HepG2 (cell line): ENCODE results near the gene VAV2. TPM values are rescaled to one million over a fixed set of nuclear protein-coding genes. Genes with fewer than 3 reads are reported as not detected.

Source experiments
- CEBPB ChIP-seq: IDR thresholded peaks from 2 replicates; pipeline ENCODE4 v1.6.1; 2011; ENCODE audit warnings: low read depth, low read length, improper control_type of control experiment, borderline replicate concordance
- DZIP1 ChIP-seq: sonication (generic); formaldehyde crosslinking; IDR thresholded peaks from 2 replicates; pipeline ENCODE4 v1.5.0; 2020; ENCODE audit warnings: mild to moderate bottlenecking, missing genetic modification reagents
- FLYWCH1 ChIP-seq: sonication (generic); formaldehyde crosslinking; IDR thresholded peaks from 2 replicates; pipeline ENCODE4 v1.8.1; 2023; ENCODE audit warnings: mild to moderate bottlenecking, missing genetic modification reagents
- GATAD1 ChIP-seq: IDR thresholded peaks from 2 replicates; pipeline ENCODE4 v1.6.1; 2016; ENCODE audit warnings: missing genetic modification reagents, missing compliant biosample characterization
- JUN ChIP-seq: sonication (generic); formaldehyde crosslinking; IDR thresholded peaks from 2 replicates; pipeline ENCODE4 v1.4.0; 2020; ENCODE audit warnings: mild to moderate bottlenecking, missing genetic modification reagents
- KLF15 ChIP-seq: sonication (generic); formaldehyde crosslinking; IDR thresholded peaks from 2 replicates; pipeline ENCODE4 v1.8.1; 2023; ENCODE audit warnings: borderline replicate concordance, mild to moderate bottlenecking, inconsistent platforms, missing genetic modification reagents, mixed read lengths
- MAF1 ChIP-seq: sonication (generic); formaldehyde crosslinking; IDR thresholded peaks from 2 replicates; pipeline ENCODE4 v1.5.0; 2020; ENCODE audit warnings: missing genetic modification reagents, borderline replicate concordance
- MAZ ChIP-seq, 2 experiments: sonication (generic) in 1 of 2; formaldehyde crosslinking in 1 of 2; IDR thresholded peaks; 2 replicates each; pipeline versions ENCODE4 v1.5.0 to v1.6.1; 2012 to 2020; ENCODE audit warnings: low read depth in 2 of 2, mild to moderate bottlenecking in 2 of 2, borderline replicate concordance in 1 of 2, improper control_type of control experiment in 1 of 2, low read length in 1 of 2, missing genetic modification reagents in 1 of 2, moderate library complexity in 1 of 2
- NFRKB ChIP-seq: fragments of 450-650 bp; IDR thresholded peaks from 2 replicates; pipeline ENCODE4 v1.6.1; 2017
- NR2F1 ChIP-seq, 2 experiments: fragments of 450-650 bp in 1 of 2; formaldehyde crosslinking in 1 of 2; IDR thresholded peaks; 2 replicates each; pipeline versions ENCODE4 v1.5.0 to v1.6.1; 2016 to 2020; ENCODE audit warnings: mild to moderate bottlenecking in 1 of 2, missing compliant biosample characterization in 1 of 2, missing genetic modification reagents in 1 of 2, moderate library complexity in 1 of 2
- PREB ChIP-seq: sonication (generic); formaldehyde crosslinking; IDR thresholded peaks from 2 replicates; pipeline ENCODE4 v1.4.0; 2020; ENCODE audit warnings: missing genetic modification reagents
- RBM39 ChIP-seq: fragments of 200-400 bp; formaldehyde crosslinking; IDR thresholded peaks from one replicate; pipeline ENCODE4 v1.6.1; 2018; ENCODE audit warnings: antibody characterized with exemption, mild to moderate bottlenecking, low read depth, low read length; ENCODE audit not compliant: poor library complexity, severe bottlenecking
- SMAD3 ChIP-seq: sonication (generic); formaldehyde crosslinking; IDR thresholded peaks from 2 replicates; pipeline ENCODE4 v1.4.0; 2020; ENCODE audit warnings: missing genetic modification reagents
- TAF15 ChIP-seq: fragments of 200-400 bp; formaldehyde crosslinking; IDR thresholded peaks from one replicate; pipeline ENCODE4 v1.6.1; 2018; ENCODE audit warnings: mild to moderate bottlenecking, low read depth, low read length; ENCODE audit not compliant: poor library complexity, severe bottlenecking
- ZNF282 ChIP-seq: fragments of 450-650 bp; IDR thresholded peaks from 2 replicates; pipeline ENCODE4 v1.6.1; 2018; ENCODE audit not compliant: partially characterized antibody
- ZNF430 ChIP-seq: sonication (generic); formaldehyde crosslinking; IDR thresholded peaks from 2 replicates; pipeline ENCODE4 v1.9.0; 2021; ENCODE audit warnings: mild to moderate bottlenecking, missing genetic modification reagents
- ZSCAN25 ChIP-seq: sonication (generic); formaldehyde crosslinking; IDR thresholded peaks from 2 replicates; pipeline ENCODE4 v1.8.0; 2022; ENCODE audit warnings: mild to moderate bottlenecking, missing genetic modification reagents
- polyA plus RNA-seq, 8 experiments: library from polyadenylated mRNA; depleted of rRNA in 3 of 8; stranded (reverse) in 7 of 8; unstranded in 1 of 8; fragments of >200 nt; fragmentation: Illumina TruSeq in 4 of 8; extraction: Trizol in 4 of 8; gene quantifications; 2 replicates each; pipeline versions ENCODE4 v1.2.1 to v1.2.3, GENCODE V29; 2011 to 2016; ENCODE audit warnings: low read depth in 4 of 8, missing spikeins in 1 of 8, mixed read lengths in 1 of 8; ENCODE audit not compliant: insufficient read depth in 1 of 8
- total RNA-seq, 5 experiments: library from RNA; depleted of rRNA; stranded (reverse); fragments of >200 nt; fragmentation: Illumina TruSeq; extraction: Trizol; gene quantifications; 2 replicates each; pipeline ENCODE4 v1.2.3, GENCODE V29; 2016; ENCODE audit warnings: low read depth in 1 of 5
- TF ChIP-seq, protein P1 (sequence below): sonication (generic); formaldehyde crosslinking; IDR thresholded peaks from 2 replicates; pipeline ENCODE4 v1.4.0; 2020; ENCODE audit warnings: missing genetic modification reagents
- TF ChIP-seq, protein P2 (sequence below): sonication (generic); formaldehyde crosslinking; IDR thresholded peaks from 2 replicates; pipeline ENCODE4 v1.4.0; 2020; ENCODE audit warnings: missing genetic modification reagents, mild to moderate bottlenecking, borderline replicate concordance
- TF ChIP-seq, protein P3 (sequence below): sonication (generic); formaldehyde crosslinking; IDR thresholded peaks from 2 replicates; pipeline ENCODE4 v1.8.1; 2022; ENCODE audit warnings: mild to moderate bottlenecking, missing genetic modification reagents

Gene VAV2
- total and polyA plus RNA-seq, 2 of the 13 experiments (the other 11 are each of a cell fraction or from before 2014, with no cell fraction given): 22.5 to 22.9 TPM

DNA sequence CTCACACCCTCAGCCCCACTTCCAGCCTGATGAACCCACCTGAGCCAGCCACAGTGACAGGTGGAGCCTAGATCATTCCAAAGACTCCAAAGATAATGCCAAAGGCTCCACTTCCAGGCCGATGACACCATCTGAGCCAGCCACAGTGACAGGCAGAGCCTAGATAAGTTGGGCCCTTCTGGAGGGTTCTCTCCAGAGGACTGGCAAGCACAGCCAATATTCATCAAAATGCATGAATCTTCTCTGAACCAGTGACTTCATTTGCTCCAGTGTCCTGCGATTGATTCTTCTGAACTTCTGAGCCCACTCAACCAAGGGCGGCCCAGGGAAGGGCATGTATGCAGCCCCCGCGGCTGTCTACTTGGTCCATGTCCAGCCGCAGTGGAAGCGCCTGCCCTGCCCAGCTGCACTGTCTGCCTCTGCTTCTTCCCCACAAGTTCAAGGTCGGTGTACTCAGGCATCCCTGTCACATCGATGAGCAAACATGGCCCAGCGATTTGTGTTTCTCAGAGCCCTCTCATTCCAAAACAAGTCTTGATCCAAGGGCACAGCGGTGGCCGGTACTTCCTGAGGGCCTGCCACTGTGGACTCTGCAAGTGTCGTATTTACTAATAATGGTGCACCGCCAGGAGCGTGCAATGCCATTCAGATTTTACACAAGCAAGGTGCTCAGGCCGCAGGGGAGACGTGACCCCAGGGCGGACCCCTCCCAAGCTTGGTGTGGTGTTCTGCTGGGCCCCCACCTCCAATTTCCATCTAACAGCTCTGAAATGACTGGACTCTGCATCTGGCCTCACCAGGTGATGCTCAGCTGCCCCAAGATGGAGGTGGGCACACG is 107.0 kb downstream of the VAV2 start (continued):
- TF ChIP-seq DZIP1: no peak
- TF ChIP-seq SMAD3 (CRISPR knock-in tag): peak; percentile 81; the same call in 1 of the 2 replicates
- TF ChIP-seq, protein P1, sequence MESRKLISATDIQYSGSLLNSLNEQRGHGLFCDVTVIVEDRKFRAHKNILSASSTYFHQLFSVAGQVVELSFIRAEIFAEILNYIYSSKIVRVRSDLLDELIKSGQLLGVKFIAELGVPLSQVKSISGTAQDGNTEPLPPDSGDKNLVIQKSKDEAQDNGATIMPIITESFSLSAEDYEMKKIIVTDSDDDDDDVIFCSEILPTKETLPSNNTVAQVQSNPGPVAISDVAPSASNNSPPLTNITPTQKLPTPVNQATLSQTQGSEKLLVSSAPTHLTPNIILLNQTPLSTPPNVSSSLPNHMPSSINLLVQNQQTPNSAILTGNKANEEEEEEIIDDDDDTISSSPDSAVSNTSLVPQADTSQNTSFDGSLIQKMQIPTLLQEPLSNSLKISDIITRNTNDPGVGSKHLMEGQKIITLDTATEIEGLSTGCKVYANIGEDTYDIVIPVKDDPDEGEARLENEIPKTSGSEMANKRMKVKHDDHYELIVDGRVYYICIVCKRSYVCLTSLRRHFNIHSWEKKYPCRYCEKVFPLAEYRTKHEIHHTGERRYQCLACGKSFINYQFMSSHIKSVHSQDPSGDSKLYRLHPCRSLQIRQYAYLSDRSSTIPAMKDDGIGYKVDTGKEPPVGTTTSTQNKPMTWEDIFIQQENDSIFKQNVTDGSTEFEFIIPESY (CRISPR knock-in tag): peak; percentile 87
- TF ChIP-seq MAZ (IDR thresholded peaks at IDR 0.05; ENCODE audit: borderline replicate concordance, low read depth, low read length): no peak
- peak; percentile 53; the same call in 1 of the 2 replicates for TF ChIP-seq MAZ (CRISPR knock-in tag; IDR thresholded peaks at IDR 0.05; ENCODE audit: low read depth)
- no peak for TF ChIP-seq KLF15 (CRISPR knock-in tag)
- TF ChIP-seq JUN (CRISPR knock-in tag): no peak
- TF ChIP-seq ZNF282: no peak
- TF ChIP-seq NR2F1 (CRISPR knock-in tag; IDR thresholded peaks at IDR 0.05): peak; percentile 62 to 66; a peak in 1 of 4 replicates
- TF ChIP-seq PREB (CRISPR knock-in tag): no peak
- no peak for TF ChIP-seq TAF15
- TF ChIP-seq CEBPB: no peak
- TF ChIP-seq FLYWCH1 (CRISPR knock-in tag): no peak
- TF ChIP-seq, protein P2, sequence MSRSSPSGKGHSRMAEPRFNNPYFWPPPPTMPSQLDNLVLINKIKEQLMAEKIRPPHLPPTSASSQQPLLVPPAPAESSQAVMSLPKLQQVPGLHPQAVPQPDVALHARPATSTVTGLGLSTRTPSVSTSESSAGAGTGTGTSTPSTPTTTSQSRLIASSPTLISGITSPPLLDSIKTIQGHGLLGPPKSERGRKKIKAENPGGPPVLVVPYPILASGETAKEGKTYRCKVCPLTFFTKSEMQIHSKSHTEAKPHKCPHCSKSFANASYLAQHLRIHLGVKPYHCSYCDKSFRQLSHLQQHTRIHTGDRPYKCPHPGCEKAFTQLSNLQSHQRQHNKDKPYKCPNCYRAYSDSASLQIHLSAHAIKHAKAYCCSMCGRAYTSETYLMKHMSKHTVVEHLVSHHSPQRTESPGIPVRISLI (CRISPR knock-in tag): no peak
- TF ChIP-seq GATAD1 (CRISPR knock-in tag): peak; percentile 73
- TF ChIP-seq, protein P3, sequence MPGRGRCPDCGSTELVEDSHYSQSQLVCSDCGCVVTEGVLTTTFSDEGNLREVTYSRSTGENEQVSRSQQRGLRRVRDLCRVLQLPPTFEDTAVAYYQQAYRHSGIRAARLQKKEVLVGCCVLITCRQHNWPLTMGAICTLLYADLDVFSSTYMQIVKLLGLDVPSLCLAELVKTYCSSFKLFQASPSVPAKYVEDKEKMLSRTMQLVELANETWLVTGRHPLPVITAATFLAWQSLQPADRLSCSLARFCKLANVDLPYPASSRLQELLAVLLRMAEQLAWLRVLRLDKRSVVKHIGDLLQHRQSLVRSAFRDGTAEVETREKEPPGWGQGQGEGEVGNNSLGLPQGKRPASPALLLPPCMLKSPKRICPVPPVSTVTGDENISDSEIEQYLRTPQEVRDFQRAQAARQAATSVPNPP (CRISPR knock-in tag): no peak
- peak; percentile 98 for TF ChIP-seq ZSCAN25 (CRISPR knock-in tag)
- TF ChIP-seq MAF1 (CRISPR knock-in tag): no peak
- no peak for TF ChIP-seq NFRKB
- TF ChIP-seq RBM39: no peak
- peak; percentile 60; the same call in 1 of the 2 replicates for TF ChIP-seq ZNF430 (CRISPR knock-in tag)
